K562 (cell line): ENCODE measurements around the gene TMC2. TPM values are rescaled to one million over a fixed set of nuclear protein-coding genes. Genes with fewer than 3 reads are reported as not detected.
A peak's percentile ranks its signal among the peaks of the same experiment; 100 is the strongest.

ENCODE experiments used
- ARHGAP35 ChIP-seq: fragments of 450-650 bp; IDR thresholded peaks from 2 replicates; pipeline ENCODE4 v1.6.1; 2018; ENCODE audit not compliant: partially characterized antibody
- CEBPZ ChIP-seq: fragments of 150-350 bp; IDR thresholded peaks from 2 replicates; pipeline ENCODE4 v1.6.1; 2014; ENCODE audit warnings: low read depth, mild to moderate bottlenecking, low read length, borderline replicate concordance
- CHD1 ChIP-seq: fragments of 200-600 bp; sonication (generic); IDR thresholded peaks from one replicate; pipeline ENCODE4 v1.6.1; 2012; ENCODE audit warnings: mild to moderate bottlenecking, moderate library complexity, low read length, inconsistent platforms
- FOXK2 ChIP-seq, 2 experiments: fragments of 450-650 bp; IDR thresholded peaks in 1 of 2; conservative IDR thresholded peaks in 1 of 2; 2 replicates each; pipeline ENCODE4 v1.6.1; 2016; ENCODE audit warnings: low read depth in 2 of 2, mild to moderate bottlenecking in 1 of 2
- RBBP5 ChIP-seq: fragments of 200-600 bp; sonication (generic); IDR thresholded peaks from 2 replicates; pipeline ENCODE4 v1.6.1; 2012; ENCODE audit warnings: borderline replicate concordance, mild to moderate bottlenecking, low read length, control low read depth, inconsistent platforms; ENCODE audit not compliant: insufficient read depth, poor library complexity, severe bottlenecking
- TAF9B ChIP-seq: fragments of 450-650 bp; IDR thresholded peaks from 2 replicates; pipeline ENCODE4 v1.6.1; 2018; ENCODE audit warnings: mild to moderate bottlenecking; ENCODE audit not compliant: partially characterized antibody
- USF2 ChIP-seq: sonication (generic); formaldehyde crosslinking; IDR thresholded peaks from 2 replicates; pipeline ENCODE4 v1.5.0; 2020; ENCODE audit warnings: missing genetic modification reagents
- ZFP91 ChIP-seq: sonication (generic); formaldehyde crosslinking; IDR thresholded peaks from 2 replicates; pipeline ENCODE4 v1.8.0; 2022; ENCODE audit warnings: mild to moderate bottlenecking, missing genetic modification reagents
- ZNF165 ChIP-seq: fragments of 250-450 bp; sonication (Bioruptor Pico); IDR thresholded peaks from 2 replicates; pipeline ENCODE4 v1.4.0; 2020; ENCODE audit warnings: borderline replicate concordance
- ZNF217 ChIP-seq: sonication (generic); formaldehyde crosslinking; IDR thresholded peaks from 2 replicates; pipeline ENCODE4 v1.8.0; 2022; ENCODE audit warnings: mild to moderate bottlenecking, missing genetic modification reagents
- ZNF511 ChIP-seq: sonication (generic); formaldehyde crosslinking; IDR thresholded peaks from 2 replicates; pipeline ENCODE4 v1.8.0; 2022; ENCODE audit warnings: mild to moderate bottlenecking, missing genetic modification reagents
- polyA plus RNA-seq, 8 experiments: library from polyadenylated mRNA; depleted of rRNA in 4 of 8; stranded (reverse) in 5 of 8; unstranded in 3 of 8; fragments of >200 nt; fragmentation: Nextera tagmentation in 2 of 8; fragmentation: Illumina TruSeq in 1 of 8; extraction: Ambion mirVana in 2 of 8; extraction: Trizol in 1 of 8; gene quantifications; 2 replicates each; pipeline versions ENCODE4 v1.2.1 to v1.2.3, GENCODE V29; 2011 to 2014; ENCODE audit warnings: inconsistent platforms in 1 of 8, missing spikeins in 1 of 8
- total RNA-seq, 7 experiments: library from RNA; depleted of rRNA in 6 of 7; stranded (reverse); fragments of >200 nt in 6 of 7; fragmentation: Illumina TruSeq in 2 of 7; extraction: Trizol in 2 of 7; gene quantifications; 2 replicates each; pipeline versions ENCODE4 v1.2.1 to v1.2.3, GENCODE V29; 2011 to 2021; ENCODE audit warnings: low replicate concordance in 1 of 7
- TF ChIP-seq, protein P1 (sequence below): fragments of 450-650 bp; IDR thresholded peaks from 2 replicates; pipeline ENCODE4 v1.7.1; 2018; ENCODE audit warnings: mild to moderate bottlenecking, low read depth; ENCODE audit not compliant: partially characterized antibody
- TF ChIP-seq, protein P2 (sequence below): fragments of 250-450 bp; sonication (Bioruptor Pico); IDR thresholded peaks from 2 replicates; pipeline ENCODE4 v1.8.0; 2021; ENCODE audit warnings: borderline replicate concordance, mild to moderate bottlenecking, moderate library complexity; ENCODE audit not compliant: poor library complexity, severe bottlenecking
- TF ChIP-seq, protein P3 (sequence below): sonication (generic); formaldehyde crosslinking; IDR thresholded peaks from 2 replicates; pipeline ENCODE4 v1.8.0; 2022; ENCODE audit warnings: missing genetic modification reagents, mild to moderate bottlenecking, moderate library complexity, borderline replicate concordance

Gene TMC2
- total and polyA plus RNA-seq, 9 of the 15 experiments (the other 6 are each of a cell fraction or from before 2014, with no cell fraction given): not detected

DNA sequence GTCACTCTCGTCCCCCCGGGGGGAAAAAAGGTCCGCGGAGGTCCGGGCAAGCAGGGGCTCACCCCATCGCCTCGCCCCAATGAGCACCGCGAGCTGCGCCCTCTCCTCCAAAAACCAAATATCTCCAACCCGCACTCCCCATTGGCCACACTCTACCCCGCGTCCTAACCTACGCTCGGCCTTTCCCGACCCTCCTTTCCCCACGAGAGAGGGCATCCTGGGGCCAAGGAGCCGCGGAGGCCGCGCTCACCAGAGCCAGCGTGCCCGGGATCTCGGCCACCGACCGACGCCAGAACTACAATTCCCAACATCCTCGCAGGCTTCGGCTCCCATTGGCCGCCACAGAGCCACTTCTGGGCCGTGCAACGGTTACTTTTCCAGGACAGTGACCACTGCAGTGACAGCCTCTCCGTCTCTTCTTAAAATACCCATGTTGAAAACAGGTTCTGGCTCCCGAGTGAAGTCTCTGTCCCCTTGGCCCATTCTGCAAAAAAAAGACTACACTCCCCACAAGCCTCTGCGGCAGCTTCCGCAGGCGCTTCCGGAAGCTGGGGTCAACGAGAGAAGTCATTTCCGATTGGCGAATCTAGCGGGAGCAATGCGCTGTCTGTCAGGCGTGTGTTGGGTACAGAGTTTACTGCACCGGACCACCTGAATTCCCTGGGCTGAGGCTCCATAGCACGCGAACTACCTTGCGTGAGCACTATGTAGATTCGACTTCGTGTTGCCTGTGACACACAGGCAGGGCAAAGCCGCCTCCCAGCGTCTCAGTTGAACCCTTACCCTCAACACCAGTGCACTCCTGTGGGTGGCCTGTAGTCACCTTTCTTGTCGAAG, 27.5 kb upstream of the TMC2 start, which contains the start of gene ZNF343 (continued):
- TF ChIP-seq, protein P1, sequence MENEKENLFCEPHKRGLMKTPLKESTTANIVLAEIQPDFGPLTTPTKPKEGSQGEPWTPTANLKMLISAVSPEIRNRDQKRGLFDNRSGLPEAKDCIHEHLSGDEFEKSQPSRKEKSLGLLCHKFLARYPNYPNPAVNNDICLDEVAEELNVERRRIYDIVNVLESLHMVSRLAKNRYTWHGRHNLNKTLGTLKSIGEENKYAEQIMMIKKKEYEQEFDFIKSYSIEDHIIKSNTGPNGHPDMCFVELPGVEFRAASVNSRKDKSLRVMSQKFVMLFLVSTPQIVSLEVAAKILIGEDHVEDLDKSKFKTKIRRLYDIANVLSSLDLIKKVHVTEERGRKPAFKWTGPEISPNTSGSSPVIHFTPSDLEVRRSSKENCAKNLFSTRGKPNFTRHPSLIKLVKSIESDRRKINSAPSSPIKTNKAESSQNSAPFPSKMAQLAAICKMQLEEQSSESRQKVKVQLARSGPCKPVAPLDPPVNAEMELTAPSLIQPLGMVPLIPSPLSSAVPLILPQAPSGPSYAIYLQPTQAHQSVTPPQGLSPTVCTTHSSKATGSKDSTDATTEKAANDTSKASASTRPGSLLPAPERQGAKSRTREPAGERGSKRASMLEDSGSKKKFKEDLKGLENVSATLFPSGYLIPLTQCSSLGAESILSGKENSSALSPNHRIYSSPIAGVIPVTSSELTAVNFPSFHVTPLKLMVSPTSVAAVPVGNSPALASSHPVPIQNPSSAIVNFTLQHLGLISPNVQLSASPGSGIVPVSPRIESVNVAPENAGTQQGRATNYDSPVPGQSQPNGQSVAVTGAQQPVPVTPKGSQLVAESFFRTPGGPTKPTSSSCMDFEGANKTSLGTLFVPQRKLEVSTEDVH: peak; percentile 82
- TF ChIP-seq TAF9B (peak; percentile 52), CEBPZ (no peak), ZNF217 (CRISPR knock-in tag) (no peak), ZFP91 (no peak), RBBP5 (peak; percentile 44), FOXK2 (conservative IDR thresholded peaks at IDR 0.05 in 1 of 2, IDR thresholded peaks at IDR 0.05 in 1 of 2; ENCODE audit: low read depth in 2 of 2) (no peak; a peak in 1 of 4 replicates), CHD1 (no peak), ZNF511 (CRISPR knock-in tag) (no peak), USF2 (CRISPR knock-in tag) (no peak), ZNF165 (CRISPR knock-in tag) (no peak), ARHGAP35 (no peak)
- TF ChIP-seq, protein P2, sequence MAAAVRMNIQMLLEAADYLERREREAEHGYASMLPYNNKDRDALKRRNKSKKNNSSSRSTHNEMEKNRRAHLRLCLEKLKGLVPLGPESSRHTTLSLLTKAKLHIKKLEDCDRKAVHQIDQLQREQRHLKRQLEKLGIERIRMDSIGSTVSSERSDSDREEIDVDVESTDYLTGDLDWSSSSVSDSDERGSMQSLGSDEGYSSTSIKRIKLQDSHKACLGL: no peak
- TF ChIP-seq, protein P3, sequence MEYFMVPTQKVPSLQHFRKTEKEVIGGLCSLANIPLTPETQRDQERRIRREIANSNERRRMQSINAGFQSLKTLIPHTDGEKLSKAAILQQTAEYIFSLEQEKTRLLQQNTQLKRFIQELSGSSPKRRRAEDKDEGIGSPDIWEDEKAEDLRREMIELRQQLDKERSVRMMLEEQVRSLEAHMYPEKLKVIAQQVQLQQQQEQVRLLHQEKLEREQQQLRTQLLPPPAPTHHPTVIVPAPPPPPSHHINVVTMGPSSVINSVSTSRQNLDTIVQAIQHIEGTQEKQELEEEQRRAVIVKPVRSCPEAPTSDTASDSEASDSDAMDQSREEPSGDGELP (CRISPR knock-in tag): peak; percentile 75; the same call in 1 of the 2 replicates
